ENCODE results near the gene TRPM1.

GRCh38 chr15:31131853-31132375, 30.4 kb upstream of the TRPM1 start:
- TF ChIP-seq CTCF (IDR thresholded peaks at IDR 0.05 in 4 of 5, conservative IDR thresholded peaks at IDR 0.05 in 1 of 5) = no peak
- TF ChIP-seq POLR2A (IDR thresholded peaks at IDR 0.05) = no peak

All from gastrocnemius medialis (tissue), 4 donors.